Spleen (tissue), 11 donors: Measurements from ENCODE around the gene TEX28. TPM values are rescaled to one million over a fixed set of nuclear protein-coding genes. Genes with fewer than 3 reads are reported as not detected.
"Not testable (repeated sequence)": the region's sequence is repeated elsewhere in the genome, so short reads cannot be mapped to it uniquely, and the experiment has no call there.

Experiments used
- DNase-seq: peaks from one replicate; pipeline ENCODE4 v3.0.0-alpha.2; 2020
- H3K27ac ChIP-seq, 8 donors: fragments of 200-600 bp; sonication (generic) in 7 of 8; 1 replicate in 4 of 8; 2 replicates in 4 of 8; pipeline versions ENCODE4 v1.5.0 to v1.8.0; 2016 to 2021; ENCODE audit warnings: inconsistent platforms in 4 of 8, mild to moderate bottlenecking in 4 of 8, moderate library complexity in 1 of 8
- H3K27me3 ChIP-seq, 7 donors: fragments of 200-600 bp; sonication (generic) in 6 of 7; replicated peaks in 1 of 7; 1 replicate in 4 of 7; 2 replicates in 3 of 7; pipeline versions ENCODE4 v1.5.0 to v1.8.0; 2016 to 2021; ENCODE audit warnings: inconsistent platforms in 3 of 7, mild to moderate bottlenecking in 1 of 7
- H3K36me3 ChIP-seq, 6 donors: fragments of 200-600 bp; sonication (generic) in 5 of 6; 1 replicate in 4 of 6; 2 replicates in 2 of 6; pipeline versions ENCODE4 v1.5.0 to v1.8.0; 2016 to 2021; ENCODE audit warnings: inconsistent platforms in 2 of 6
- H3K4me1 ChIP-seq, 6 donors: fragments of 200-600 bp; sonication (generic) in 5 of 6; 1 replicate in 3 of 6; 2 replicates in 3 of 6; pipeline versions ENCODE4 v1.5.0 to v1.8.0; 2016 to 2021; ENCODE audit warnings: inconsistent platforms in 3 of 6
- H3K4me3 ChIP-seq, 8 donors: fragments of 200-600 bp; sonication (generic) in 7 of 8; 1 replicate in 4 of 8; 2 replicates in 4 of 8; pipeline versions ENCODE4 v1.5.0 to v1.8.0; 2016 to 2021; ENCODE audit warnings: inconsistent platforms in 4 of 8, mild to moderate bottlenecking in 4 of 8, moderate library complexity in 2 of 8
- H3K9me3 ChIP-seq, 8 donors: fragments of 200-600 bp; sonication (generic) in 7 of 8; 1 replicate in 4 of 8; 2 replicates in 4 of 8; pipeline versions ENCODE4 v1.5.0 to v1.8.0; 2016 to 2021; ENCODE audit warnings: inconsistent platforms in 4 of 8
- POLR2A ChIP-seq, 3 donors: fragments of 450-650 bp; IDR thresholded peaks; one replicate each; pipeline ENCODE4 v1.5.1; 2017; ENCODE audit warnings: antibody characterized with exemption in 3 of 3, mild to moderate bottlenecking in 1 of 3
- POLR2AphosphoS5 ChIP-seq, 3 donors: sonication (generic); formaldehyde crosslinking; IDR thresholded peaks; one replicate each; pipeline ENCODE4 v1.5.1; 2017; ENCODE audit warnings: antibody characterized with exemption in 3 of 3
- WGBS, 5 donors: extraction: QIAGEN DNeasy Blood & Tissue Kit in 3 of 5; methylation state at CpG; one replicate each; pipeline versions ENCODE4 v1.1.5 to v1.1.7; 2013 to 2018; 5-methylcytosine and 5-hydroxymethylcytosine counted together
- intact Hi-C: fragments of 100-400 bp; cut with DNase I; formaldehyde crosslinking; loops from one replicate; pipeline ENCODE4 v1.15.0; 2023; ENCODE audit warnings: low total_unique reads
- polyA plus RNA-seq, 3 donors: library from polyadenylated mRNA; stranded (reverse); fragments of 200-250 nt; gene quantifications; one replicate each; pipeline ENCODE4 v1.2.1, GENCODE V29; 2013
- total RNA-seq, 7 donors: library from RNA; depleted of rRNA in 3 of 7; stranded (reverse); fragments of >200 nt in 3 of 7; fragmentation: NEBNext Ultra II Directional in 4 of 7; extraction: Animal tissue kit (Norgen Biotek cat#: 25700) in 4 of 7; gene quantifications; one replicate each; pipeline versions ENCODE4 v1.1.0 to v1.2.1, GENCODE V29; 2016 to 2021
- TF ChIP-seq, protein P1 (sequence below), 11 experiments: fragments of 200-600 bp in 7 of 11; fragments of 450-650 bp in 4 of 11; sonication (generic) in 4 of 11; IDR thresholded peaks in 8 of 11; conservative IDR thresholded peaks in 3 of 11; 1 replicate in 7 of 11; 2 replicates in 4 of 11; pipeline versions ENCODE4 v1.4.0 to v1.8.0; 2016 to 2021; ENCODE audit warnings: antibody characterized with exemption in 11 of 11, inconsistent platforms in 4 of 11, mild to moderate bottlenecking in 1 of 11
- donor health status: healthy with polysubstance abuse.
- donor health status: DM: no; HTN: no; CAD: no; lungs with moderate emphysema.
- donor health status: DM: no; HTN: no; CAD: no.
- donor health status: Bipolar disorder and iron deficiency.
- donor health status: healthy.
- donor health status: DM: no; HTN: no; CAD: no.
- donor health status: DM: yes; HTN: yes; CAD: no.

Gene TEX28
- total and polyA plus RNA-seq, 10 donors: not detected

GRCh38 chrX:154307202-154307601 lies 12.3 kb upstream of the TEX28 start:
- Histone ChIP-seq H3K4me1 (peaks cover 0 to 35% (median 13%) of the 10 kb centered on the region in 6 donors), H3K9me3 (no peaks in the 10 kb centered on the region), H3K27ac (no peak overlapping the region), H3K36me3 (no peaks in the 10 kb centered on the region), H3K27me3 (no peaks in the 10 kb centered on the region), H3K4me3 (no peak overlapping the region)
- intact Hi-C loops: no loop called here
- TF ChIP-seq POLR2A (IDR thresholded peaks at IDR 0.05) (no peak), POLR2AphosphoS5 (IDR thresholded peaks at IDR 0.05) (no peak)
- TF ChIP-seq, protein P1, sequence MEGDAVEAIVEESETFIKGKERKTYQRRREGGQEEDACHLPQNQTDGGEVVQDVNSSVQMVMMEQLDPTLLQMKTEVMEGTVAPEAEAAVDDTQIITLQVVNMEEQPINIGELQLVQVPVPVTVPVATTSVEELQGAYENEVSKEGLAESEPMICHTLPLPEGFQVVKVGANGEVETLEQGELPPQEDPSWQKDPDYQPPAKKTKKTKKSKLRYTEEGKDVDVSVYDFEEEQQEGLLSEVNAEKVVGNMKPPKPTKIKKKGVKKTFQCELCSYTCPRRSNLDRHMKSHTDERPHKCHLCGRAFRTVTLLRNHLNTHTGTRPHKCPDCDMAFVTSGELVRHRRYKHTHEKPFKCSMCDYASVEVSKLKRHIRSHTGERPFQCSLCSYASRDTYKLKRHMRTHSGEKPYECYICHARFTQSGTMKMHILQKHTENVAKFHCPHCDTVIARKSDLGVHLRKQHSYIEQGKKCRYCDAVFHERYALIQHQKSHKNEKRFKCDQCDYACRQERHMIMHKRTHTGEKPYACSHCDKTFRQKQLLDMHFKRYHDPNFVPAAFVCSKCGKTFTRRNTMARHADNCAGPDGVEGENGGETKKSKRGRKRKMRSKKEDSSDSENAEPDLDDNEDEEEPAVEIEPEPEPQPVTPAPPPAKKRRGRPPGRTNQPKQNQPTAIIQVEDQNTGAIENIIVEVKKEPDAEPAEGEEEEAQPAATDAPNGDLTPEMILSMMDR (IDR thresholded peaks at IDR 0.05 in 8 of 11, conservative IDR thresholded peaks at IDR 0.05 in 3 of 11): no peak
- 82 to 92% (median 90%) methylated on average over 6 of the region's 6 CpGs for WGBS, 5 donors
- peak; percentile 9 for DNase-seq

- Histone ChIP-seq H3K36me3 (no peaks in the 10 kb centered on the region), H3K4me3 (no peak overlapping the region), H3K4me1 (peaks cover 0 to 35% (median 13%) of the 10 kb centered on the region in 6 donors), H3K27me3 (no peaks in the 10 kb centered on the region), H3K9me3 (no peaks in the 10 kb centered on the region), H3K27ac (peak overlapping the region in 1 of 8 donors; percentile 46)
- peak; percentile 66 for DNase-seq
- intact Hi-C loops: no loop called here
- 71 to 80% (median 74%) methylated on average over 10 to 11 of the region's 11 CpGs for WGBS, 5 donors
- TF ChIP-seq, protein P1 (IDR thresholded peaks at IDR 0.05 in 8 of 11, conservative IDR thresholded peaks at IDR 0.05 in 3 of 11): no peak
- TF ChIP-seq POLR2A (IDR thresholded peaks at IDR 0.05): no peak
- no peak for TF ChIP-seq POLR2AphosphoS5 (IDR thresholded peaks at IDR 0.05)
Measured at GRCh38 chrX:154305541-154306205, 10.7 kb upstream of the TEX28 start.

GRCh38 chrX:154304846-154305245 lies 9.9 kb upstream of the TEX28 start:
- intact Hi-C loops: no loop called here
- Histone ChIP-seq H3K9me3 (no peaks in the 10 kb centered on the region), H3K27me3 (no peaks in the 10 kb centered on the region), H3K27ac (peak overlapping the region in 1 of 8 donors; percentile 46), H3K36me3 (no peaks in the 10 kb centered on the region), H3K4me3 (no peak overlapping the region), H3K4me1 (peaks cover 0 to 35% (median 13%) of the 10 kb centered on the region in 6 donors)
- 72 to 91% (median 87%) methylated on average over 2 to 10 of the region's 10 CpGs for WGBS, 5 donors
- peak; percentile 62 for DNase-seq
- TF ChIP-seq POLR2A (IDR thresholded peaks at IDR 0.05) (no peak), POLR2AphosphoS5 (IDR thresholded peaks at IDR 0.05) (no peak)
- TF ChIP-seq, protein P1 (IDR thresholded peaks at IDR 0.05 in 8 of 11, conservative IDR thresholded peaks at IDR 0.05 in 3 of 11): no peak

GRCh38 chrX:154303476-154303875 lies 8.6 kb upstream of the TEX28 start:
- Histone ChIP-seq H3K9me3 (no peaks in the 10 kb centered on the region), H3K4me3 (no peak overlapping the region), H3K27me3 (no peaks in the 10 kb centered on the region), H3K4me1 (peaks cover 0 to 31% (median 8%) of the 10 kb centered on the region in 6 donors), H3K36me3 (no peaks in the 10 kb centered on the region), H3K27ac (no peak overlapping the region)
- no peak for TF ChIP-seq POLR2A (IDR thresholded peaks at IDR 0.05)
- TF ChIP-seq, protein P1 (IDR thresholded peaks at IDR 0.05 in 8 of 11, conservative IDR thresholded peaks at IDR 0.05 in 3 of 11): no peak
- TF ChIP-seq POLR2AphosphoS5 (IDR thresholded peaks at IDR 0.05): no peak
- peak; percentile 20 for DNase-seq
- whole genome bisulfite sequencing, 5 donors: 77 to 93% (median 78%) methylated on average over 8 of the region's 8 CpGs
- intact Hi-C loops: no loop called here

DNA sequence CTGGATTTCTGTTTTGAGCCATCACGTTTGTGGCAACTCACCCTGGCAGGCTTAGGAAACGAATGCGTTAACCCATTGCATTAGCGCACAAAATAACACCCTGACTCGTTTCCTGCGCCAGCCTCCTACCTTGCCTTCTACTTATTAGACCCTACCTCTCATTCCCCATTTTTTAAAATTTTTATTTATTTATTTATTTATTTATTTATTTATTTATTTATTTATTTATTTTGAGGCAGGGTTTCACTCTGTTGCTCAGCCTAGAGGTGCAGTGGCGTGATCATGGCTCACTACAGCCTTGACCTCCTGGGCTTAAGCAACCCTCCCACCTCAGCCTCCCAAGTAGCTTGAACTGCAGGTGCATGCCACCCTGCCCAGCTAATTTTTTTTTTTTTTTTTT lies 8.1 kb upstream of the TEX28 start:
- peaks cover 0 to 31% (median 3%) of the 10 kb centered on the region in 6 donors for H3K4me1 ChIP-seq
- H3K36me3 ChIP-seq, H3K4me3 ChIP-seq, H3K27me3 ChIP-seq, H3K9me3 ChIP-seq, intact Hi-C loops, H3K27ac ChIP-seq: not testable (repeated sequence)
- 81 to 91% (median 86%) methylated on average over 7 of the region's 7 CpGs for WGBS, 5 donors
- peak; percentile 13 for DNase-seq
